HEK293T (cell line): ENCODE data around the gene KLRK1.

Experiments used
- ARNT ChIP-seq: fragments of 450-650 bp; IDR thresholded peaks from 2 replicates; pipeline ENCODE4 v1.6.1; 2017; ENCODE audit warnings: mild to moderate bottlenecking
- CTBP1 ChIP-seq: fragments of 450-650 bp; IDR thresholded peaks from 2 replicates; pipeline ENCODE4 v1.6.1; 2016; ENCODE audit warnings: borderline replicate concordance
- FOXK2 ChIP-seq: fragments of 450-650 bp; IDR thresholded peaks from 2 replicates; pipeline ENCODE4 v1.6.1; 2016; ENCODE audit warnings: mild to moderate bottlenecking
- FOXM1 ChIP-seq: fragments of 450-650 bp; IDR thresholded peaks from 2 replicates; pipeline ENCODE4 v1.6.1; 2017; ENCODE audit warnings: mild to moderate bottlenecking, borderline replicate concordance
- HDGF ChIP-seq: fragments of 450-650 bp; IDR thresholded peaks from 2 replicates; pipeline ENCODE4 v1.6.1; 2017; ENCODE audit warnings: antibody characterized with exemption, borderline replicate concordance
- NFRKB ChIP-seq: fragments of 450-650 bp; IDR thresholded peaks from 2 replicates; pipeline ENCODE4 v1.6.1; 2016; ENCODE audit warnings: mild to moderate bottlenecking, moderate library complexity
- SP1 ChIP-seq: fragments of 450-650 bp; IDR thresholded peaks from 2 replicates; pipeline ENCODE4 v1.6.1; 2017
- SUZ12 ChIP-seq: fragments of 450-650 bp; IDR thresholded peaks from 2 replicates; pipeline ENCODE4 v1.6.1; 2016; ENCODE audit warnings: mild to moderate bottlenecking
- TARDBP ChIP-seq: fragments of 450-650 bp; IDR thresholded peaks from 2 replicates; pipeline ENCODE4 v1.6.1; 2016
- ZNF384 ChIP-seq: fragments of 450-650 bp; IDR thresholded peaks from 2 replicates; pipeline ENCODE4 v1.6.1; 2016

- no peak for TF ChIP-seq FOXM1
- TF ChIP-seq ZNF384: no peak
- TF ChIP-seq TARDBP: no peak
- TF ChIP-seq CTBP1: no peak
- TF ChIP-seq SUZ12: no peak
- TF ChIP-seq SP1: no peak
- no peak for TF ChIP-seq NFRKB
- no peak for TF ChIP-seq FOXK2
- no peak for TF ChIP-seq HDGF
- no peak for TF ChIP-seq ARNT
Measured at GRCh38 chr12:10369557-10370415, 20.1 kb downstream of the KLRK1 start.
